Subcutaneous abdominal adipose tissue (tissue), 5 donors: Measurements from ENCODE around the gene HIC1.
A peak's percentile ranks its signal among the peaks of the same experiment; 100 is the strongest.

Source experiments
- H3K27ac ChIP-seq: one replicate; pipeline ENCODE4 v1.7.0; 2013; ENCODE audit warnings: low read depth, mild to moderate bottlenecking, inconsistent platforms, low read length, moderate library complexity
- H3K27me3 ChIP-seq, 5 donors: one replicate each; pipeline ENCODE4 v1.7.0; 2013; ENCODE audit warnings: low read length in 5 of 5, inconsistent platforms in 1 of 5; ENCODE audit not compliant: control insufficient read depth in 5 of 5, insufficient read depth in 4 of 5
- H3K36me3 ChIP-seq, 5 donors: one replicate each; pipeline ENCODE4 v1.7.0; 2013; ENCODE audit warnings: low read length in 5 of 5; ENCODE audit not compliant: control insufficient read depth in 5 of 5, insufficient read depth in 5 of 5
- H3K4me1 ChIP-seq, 5 donors: one replicate each; pipeline ENCODE4 v1.7.0; 2013; ENCODE audit warnings: low read length in 5 of 5, mild to moderate bottlenecking in 3 of 5, moderate library complexity in 1 of 5; ENCODE audit not compliant: control insufficient read depth in 5 of 5, insufficient read depth in 5 of 5
- H3K4me3 ChIP-seq, 5 donors: one replicate each; pipeline ENCODE4 v1.7.0; 2013; ENCODE audit warnings: low read length in 5 of 5, low read depth in 1 of 5
- H3K9ac ChIP-seq, 5 donors: one replicate each; pipeline ENCODE4 v1.7.0; 2013; ENCODE audit warnings: low read length in 5 of 5, mild to moderate bottlenecking in 4 of 5, moderate library complexity in 3 of 5
- H3K9me3 ChIP-seq, 5 donors: one replicate each; pipeline ENCODE4 v1.7.0; 2013; ENCODE audit warnings: low read length in 5 of 5; ENCODE audit not compliant: control insufficient read depth in 5 of 5
- donor health status: healthy.
- donor health status: healthy.
- donor health status: healthy.
- donor health status: healthy.
- donor health status: healthy.

HIC1 gene

DNA sequence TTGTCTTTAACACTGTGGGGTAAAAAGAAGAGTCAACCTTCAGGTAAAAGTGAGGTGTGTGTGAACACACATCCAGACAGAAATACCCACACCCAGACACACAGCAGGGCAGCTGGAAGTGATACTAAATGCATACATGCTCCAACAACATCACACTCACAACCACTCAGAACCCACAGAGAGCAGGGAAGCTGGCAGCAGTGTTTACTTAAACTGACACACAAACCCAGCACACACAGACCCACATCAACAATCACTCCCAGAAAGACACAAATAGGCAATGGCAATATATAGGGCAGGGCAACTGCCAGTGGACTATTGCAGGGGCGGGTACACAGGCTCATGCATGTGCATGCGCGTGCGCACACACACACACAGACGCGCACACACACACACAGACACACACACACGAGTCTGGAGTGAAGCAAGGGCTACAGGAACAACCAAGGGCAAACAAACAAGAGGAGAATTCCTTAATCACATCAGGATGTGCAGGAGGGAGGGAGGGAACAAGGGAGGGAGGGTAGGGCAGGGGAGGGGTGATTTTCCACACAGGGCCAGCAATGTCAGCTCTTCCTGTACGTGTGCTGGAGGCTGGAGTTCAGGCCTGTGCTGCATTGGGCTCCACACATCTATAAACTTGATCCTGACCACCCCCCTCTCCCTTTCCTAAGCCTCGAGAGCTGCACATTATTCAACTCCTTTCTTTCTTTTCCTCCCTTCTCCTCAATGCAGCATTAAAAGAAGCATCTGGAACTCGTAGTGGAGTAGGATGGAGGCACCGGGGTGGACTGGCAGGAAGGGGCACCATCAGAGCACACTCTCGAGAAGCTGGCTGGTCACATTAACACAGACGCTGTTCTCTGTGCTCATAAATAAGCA lies 30.1 kb downstream of the HIC1 start:
- peaks cover 41 to 76% (median 67%) of the 10 kb centered on the region in 5 donors for H3K4me1 ChIP-seq
- H3K4me3 ChIP-seq, result peak overlapping the region in 1 of 5 donors; percentile 36
- H3K36me3 ChIP-seq, result peaks cover 0 to 26% (median 20%) of the 10 kb centered on the region in 5 donors
- no peaks in the 10 kb centered on the region for H3K27me3 ChIP-seq
- H3K27ac ChIP-seq, result peak overlapping the region; percentile 75
- H3K9me3 ChIP-seq, result no peaks in the 10 kb centered on the region
- peak overlapping the region in 2 of 5 donors; percentile 11 to 35 for H3K9ac ChIP-seq

DNA sequence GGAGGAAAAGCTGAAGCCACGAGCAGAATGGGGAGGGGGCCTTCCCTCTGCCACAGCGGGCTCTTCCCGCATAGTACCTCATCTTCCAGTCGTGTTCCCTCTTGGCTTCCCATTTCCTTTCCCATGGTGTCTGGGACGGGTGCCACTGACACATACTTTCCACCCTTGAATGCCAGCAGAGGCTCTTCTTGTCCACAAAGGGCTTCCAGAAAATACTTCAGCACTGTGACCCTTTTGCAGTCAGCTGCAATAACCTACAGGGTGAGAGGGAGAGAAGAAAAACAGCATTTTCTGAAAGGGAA lies 30.7 kb downstream of the HIC1 start:
- Histone ChIP-seq H3K4me3 (no peak overlapping the region), H3K36me3 (peaks cover 0 to 21% (median 18%) of the 10 kb centered on the region in 5 donors), H3K27ac (peak overlapping the region; percentile 75), H3K27me3 (no peaks in the 10 kb centered on the region), H3K4me1 (peaks cover 41 to 82% (median 73%) of the 10 kb centered on the region in 5 donors), H3K9ac (peak overlapping the region in 1 of 5 donors; percentile 19), H3K9me3 (no peaks in the 10 kb centered on the region)

DNA sequence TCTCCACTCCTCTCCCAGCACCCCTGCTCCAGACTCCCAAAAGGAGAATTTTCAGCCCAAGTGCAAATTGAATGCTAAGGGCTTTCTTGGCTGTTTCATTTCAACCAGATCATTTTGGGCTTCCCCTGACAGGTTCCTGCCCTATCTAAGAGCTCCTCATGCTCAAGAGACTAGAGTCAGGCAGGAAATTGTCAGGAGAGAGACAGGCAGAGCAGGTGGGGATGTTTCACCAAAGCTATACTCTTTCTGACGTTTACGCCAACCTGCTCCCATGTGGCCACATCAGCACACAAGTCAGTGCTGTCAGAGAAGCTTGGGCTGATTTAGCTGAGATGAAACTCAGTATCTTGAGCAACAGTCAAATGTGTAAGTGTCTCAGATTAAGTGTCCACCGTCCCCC lies 31.4 kb downstream of the HIC1 start:
- H3K27ac ChIP-seq, result peak overlapping the region; percentile 75
- H3K9ac ChIP-seq, result no peak overlapping the region
- H3K9me3 ChIP-seq, result no peaks in the 10 kb centered on the region
- peaks cover 41 to 89% (median 80%) of the 10 kb centered on the region in 5 donors for H3K4me1 ChIP-seq
- H3K36me3 ChIP-seq, result peaks cover 0 to 14% (median 13%) of the 10 kb centered on the region in 5 donors
- H3K4me3 ChIP-seq, result no peak overlapping the region
- H3K27me3 ChIP-seq, result no peaks in the 10 kb centered on the region

DNA sequence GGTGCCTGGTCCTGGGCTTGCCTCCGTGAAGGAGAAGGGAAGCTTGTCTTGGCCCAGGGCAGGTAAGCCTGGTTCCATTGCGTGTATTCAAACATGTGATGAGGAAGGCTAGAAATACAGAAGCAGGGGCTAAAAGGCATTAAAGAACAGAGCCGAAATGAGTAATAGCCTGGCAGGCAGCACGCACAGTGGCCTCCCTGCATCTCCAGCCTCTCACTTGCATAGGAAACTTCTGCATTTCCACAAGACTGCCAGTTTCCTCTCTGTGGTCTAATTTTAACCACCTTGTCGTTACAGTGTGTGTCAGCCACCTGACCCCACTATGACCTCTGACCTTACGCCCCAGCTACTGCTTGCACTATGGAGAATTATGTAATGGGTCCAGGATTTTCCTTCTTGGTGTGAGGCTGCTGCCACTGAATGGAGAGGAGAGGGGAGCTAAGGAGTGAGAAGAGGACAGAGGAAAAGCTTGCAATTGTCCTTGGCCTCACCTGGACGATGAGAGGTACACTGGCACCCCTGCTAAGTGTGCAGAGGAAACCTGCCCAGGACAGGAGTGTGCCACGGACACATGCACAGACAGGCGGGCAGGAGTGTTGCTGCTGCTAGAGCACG lies 32.8 kb downstream of the HIC1 start:
- Histone ChIP-seq H3K9ac (no peak overlapping the region), H3K27me3 (no peaks in the 10 kb centered on the region), H3K4me1 (peaks cover 41 to 86% (median 82%) of the 10 kb centered on the region in 5 donors), H3K36me3 (peaks cover 0 to 4% (median under 1%) of the 10 kb centered on the region in 5 donors), H3K4me3 (peak overlapping the region in 1 of 5 donors; percentile 9), H3K27ac (peak overlapping the region; percentile 4), H3K9me3 (no peaks in the 10 kb centered on the region)

DNA sequence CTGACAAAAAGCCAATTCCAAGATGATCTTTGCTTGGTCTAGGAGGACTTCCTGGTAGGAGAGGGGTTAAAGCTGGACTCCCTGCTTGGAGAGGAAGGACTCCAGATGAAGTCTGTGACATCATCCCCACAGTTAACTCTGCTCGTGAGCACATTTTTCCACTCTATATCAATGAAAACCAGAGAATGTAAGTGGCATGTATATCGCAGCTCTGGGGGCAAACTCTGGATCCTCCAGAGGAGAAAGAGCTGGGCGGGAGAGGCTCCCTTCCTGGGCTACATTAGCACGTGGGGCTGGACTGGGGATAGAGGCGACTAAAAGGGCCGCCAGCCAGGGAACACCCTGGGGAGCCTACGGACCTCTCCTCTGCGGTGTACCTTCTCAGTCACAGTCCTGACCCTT lies 34.1 kb downstream of the HIC1 start:
- H3K4me3 ChIP-seq, result peak overlapping the region; percentile 41 to 71 (median 61)

DNA sequence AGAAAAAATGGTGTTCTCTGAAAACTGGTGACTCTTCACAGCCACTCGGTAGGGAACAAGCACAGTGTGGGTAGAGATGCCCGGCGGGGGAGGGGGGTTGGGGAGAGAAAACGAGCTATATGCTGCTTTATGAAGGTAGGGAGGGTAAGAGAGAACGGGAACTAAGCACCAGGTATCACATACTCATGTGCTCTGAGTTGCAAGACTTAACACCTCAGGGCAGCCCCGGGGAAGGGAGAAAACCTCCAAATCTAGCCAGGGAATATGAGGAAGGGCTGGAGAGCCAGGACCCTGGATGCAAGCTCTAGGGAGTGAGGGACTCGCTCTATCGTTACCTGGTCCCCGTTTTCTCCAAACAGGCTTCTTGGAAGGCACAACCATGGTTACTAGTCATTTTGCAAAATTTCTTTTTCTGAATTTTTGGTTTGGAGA lies 35.3 kb downstream of the HIC1 start:
- peak overlapping the region; percentile 14 for H3K27ac ChIP-seq
- H3K9ac ChIP-seq, result peak overlapping the region in 1 of 5 donors; percentile 8
- no peaks in the 10 kb centered on the region for H3K9me3 ChIP-seq
- H3K27me3 ChIP-seq, result no peaks in the 10 kb centered on the region
- H3K36me3 ChIP-seq, result peaks cover 0 to 8% (median 0%) of the 10 kb centered on the region in 5 donors
- peaks cover 24 to 68% (median 67%) of the 10 kb centered on the region in 5 donors for H3K4me1 ChIP-seq
- peak overlapping the region in 4 of 5 donors; percentile 13 to 67 (median 56) for H3K4me3 ChIP-seq

More for the DNA sequence above, 34.1 kb downstream of the HIC1 start:
- Histone ChIP-seq H3K9ac (peak overlapping the region in 3 of 5 donors; percentile 55 to 72 (median 68)), H3K9me3 (no peaks in the 10 kb centered on the region), H3K4me1 (peaks cover 34 to 74% (median 73%) of the 10 kb centered on the region in 5 donors), H3K27me3 (no peaks in the 10 kb centered on the region), H3K27ac (peak overlapping the region; percentile 33), H3K36me3 (peaks cover 0 to 2% (median 0%) of the 10 kb centered on the region in 5 donors)

DNA sequence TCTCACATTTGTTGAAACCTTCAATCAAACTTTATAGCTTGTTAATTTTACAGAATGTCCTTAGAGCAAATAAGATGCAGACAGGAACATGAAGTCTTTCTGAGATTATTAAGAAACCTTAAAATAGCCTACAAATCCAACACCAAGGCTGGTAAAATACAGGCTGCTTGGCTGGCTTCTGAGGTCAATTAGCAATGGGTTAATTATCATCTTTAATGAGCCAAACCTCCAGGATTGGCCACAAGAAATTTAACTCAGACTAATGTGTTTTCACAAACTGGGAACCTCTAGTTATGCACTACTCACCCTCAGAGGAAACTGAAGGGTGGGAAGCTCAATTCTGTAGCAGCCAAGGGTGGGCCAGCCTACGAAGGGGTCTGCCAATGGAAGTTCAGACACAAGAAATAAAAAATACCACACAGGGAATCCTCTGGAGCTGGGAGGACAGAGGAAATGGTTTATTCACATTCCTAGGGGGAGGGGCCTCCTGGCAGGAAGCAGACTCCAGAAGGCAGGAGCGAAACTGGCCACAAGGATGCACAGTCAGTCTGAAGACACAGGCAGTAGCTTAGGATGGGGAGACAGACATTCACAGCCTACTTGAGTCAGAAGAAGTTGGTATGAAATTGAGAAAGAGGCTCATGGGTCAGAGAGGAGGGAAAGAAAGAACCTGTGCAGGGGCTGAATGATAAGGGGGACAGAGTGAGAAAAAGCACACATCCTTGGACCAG lies 36.1 kb downstream of the HIC1 start:
- Histone ChIP-seq H3K27me3 (no peaks in the 10 kb centered on the region), H3K27ac (peak overlapping the region; percentile 14), H3K9ac (no peak overlapping the region), H3K9me3 (no peaks in the 10 kb centered on the region), H3K36me3 (peaks cover 0 to 8% (median 0%) of the 10 kb centered on the region in 5 donors), H3K4me3 (no peak overlapping the region), H3K4me1 (peaks cover 18 to 65% (median 60%) of the 10 kb centered on the region in 5 donors)

DNA sequence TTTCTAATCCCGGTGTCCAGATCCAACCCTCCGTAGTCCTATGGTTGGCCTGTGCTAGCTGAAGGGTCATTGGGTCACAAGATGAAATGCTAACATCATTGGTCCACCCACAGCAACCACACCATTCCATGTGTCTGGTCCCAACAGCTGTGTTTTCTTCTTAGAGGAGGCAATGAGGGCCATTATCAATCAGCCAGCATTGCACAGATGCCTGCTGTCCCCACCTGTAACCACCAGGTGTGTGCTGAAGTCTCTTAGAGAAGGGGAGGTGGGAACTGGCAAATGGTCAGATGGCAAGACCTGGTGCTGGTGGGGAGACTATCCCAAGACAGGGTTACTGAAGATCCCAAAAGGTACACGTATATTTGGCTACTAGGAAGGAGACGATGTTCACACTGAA lies 37.4 kb downstream of the HIC1 start:
- H3K27ac ChIP-seq, result no peak overlapping the region
- no peaks in the 10 kb centered on the region for H3K27me3 ChIP-seq
- no peaks in the 10 kb centered on the region for H3K9me3 ChIP-seq
- H3K4me3 ChIP-seq, result no peak overlapping the region
- peaks cover 12 to 52% (median 48%) of the 10 kb centered on the region in 5 donors for H3K4me1 ChIP-seq
- peaks cover 0 to 6% (median 0%) of the 10 kb centered on the region in 5 donors for H3K36me3 ChIP-seq
- no peak overlapping the region for H3K9ac ChIP-seq

DNA sequence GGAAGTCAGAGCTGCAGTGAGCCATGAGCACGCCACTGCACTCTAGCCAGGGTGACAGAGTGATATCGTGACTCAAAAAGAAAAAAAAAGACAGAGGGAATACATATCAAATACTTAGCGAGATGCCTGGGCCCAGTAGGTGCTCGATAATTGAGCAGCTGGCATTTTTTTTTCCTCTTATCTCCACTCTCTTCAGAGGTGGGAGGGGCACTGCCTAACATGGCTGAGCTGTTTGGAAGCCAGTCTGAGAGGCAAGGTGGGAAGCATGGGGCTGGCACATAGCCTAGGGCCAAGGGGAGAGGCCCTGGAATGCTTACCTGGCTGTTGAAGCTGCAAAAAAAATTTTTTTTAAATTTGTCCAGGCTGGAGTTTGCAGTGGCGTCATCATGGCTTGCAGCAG lies 38.4 kb downstream of the HIC1 start:
- peaks cover 7 to 41% (median 37%) of the 10 kb centered on the region in 5 donors for H3K4me1 ChIP-seq
- no peaks in the 10 kb centered on the region for H3K9me3 ChIP-seq
- no peak overlapping the region for H3K4me3 ChIP-seq
- H3K9ac ChIP-seq, result no peak overlapping the region
- H3K27me3 ChIP-seq, result no peaks in the 10 kb centered on the region
- peaks cover 0 to 11% (median 0%) of the 10 kb centered on the region in 5 donors for H3K36me3 ChIP-seq
- H3K27ac ChIP-seq, result no peak overlapping the region
